IMR-90 (cell line): Measurements from ENCODE around the gene CASZ1. TPM values are rescaled to one million over a fixed set of nuclear protein-coding genes. Genes with fewer than 3 reads are reported as not detected.

Experiments used
- ATAC-seq: fragments of 200-7000 bp; cut with Tn5 transposase; 2 replicates; pipeline ENCODE4 v1.9.1; 2020; ENCODE audit warnings: low read depth, mild to moderate bottlenecking, moderate library complexity
- BruUV-seq: library from RNA; stranded (reverse); fragments of 400-500 nt; replicated peaks from 2 replicates; lab custom pipeline; 2021; lab: Mats Ljungman, UMichigan
- CTCF ChIA-PET: fragments of 300-600 bp; formaldehyde crosslinking; extraction: SDS; loops from one replicate; lab custom pipeline; 2021; ENCODE audit warnings: antibody characterized with exemption; lab: Yijun Ruan, JAX
- POLR2A ChIA-PET: fragments of 300-600 bp; sonication (Branson Sonifier 250); formaldehyde crosslinking; loops from one replicate; lab custom pipeline; 2022; ENCODE audit warnings: antibody characterized with exemption; ENCODE audit not compliant: unreplicated experiment; lab: Charles Lee
- DNase-seq: peaks from one replicate; pipeline ENCODE4 v3.0.0; 2013
- H2AFZ ChIP-seq: replicated peaks from 2 replicates; pipeline ENCODE3; 2013; ENCODE audit warnings: low read length, mild to moderate bottlenecking; ENCODE audit not compliant: poor library complexity
- H2AK5ac ChIP-seq: 2 replicates; pipeline ENCODE4 v1.6.1; 2013; ENCODE audit warnings: low read depth, low read length, inconsistent platforms
- H2AK9ac ChIP-seq: replicated peaks from 2 replicates; pipeline ENCODE3; 2013; ENCODE audit warnings: mild to moderate bottlenecking, low read depth, low read length, moderate library complexity; ENCODE audit not compliant: poor library complexity
- H2BK120ac ChIP-seq: 2 replicates; pipeline ENCODE4 v1.6.1; 2013; ENCODE audit warnings: low read depth, low read length, inconsistent platforms
- H2BK15ac ChIP-seq: 3 replicates; pipeline ENCODE4 v1.6.1; 2013; ENCODE audit warnings: low read depth, low read length, inconsistent platforms
- H2BK20ac ChIP-seq: 2 replicates; pipeline ENCODE4 v1.6.1; 2013; ENCODE audit warnings: low read depth, mild to moderate bottlenecking, inconsistent platforms, low read length, moderate library complexity
- H2BK5ac ChIP-seq: 2 replicates; pipeline ENCODE4 v1.6.1; 2013; ENCODE audit warnings: mild to moderate bottlenecking, low read depth, low read length, inconsistent platforms; ENCODE audit not compliant: poor library complexity, severe bottlenecking
- H3K14ac ChIP-seq: replicated peaks from 2 replicates; pipeline ENCODE4 v1.6.1; 2013; ENCODE audit warnings: low read depth, low read length, inconsistent platforms
- H3K18ac ChIP-seq: 2 replicates; pipeline ENCODE4 v1.6.1; 2013; ENCODE audit warnings: low read depth, low read length, control low read depth
- H3K23ac ChIP-seq: 2 replicates; pipeline ENCODE4 v1.6.1; 2013; ENCODE audit warnings: low read depth, low read length, inconsistent platforms
- H3K27ac ChIP-seq: 2 replicates; pipeline ENCODE4 v1.5.1; 2013; ENCODE audit warnings: mild to moderate bottlenecking, control low read depth, low read length; ENCODE audit not compliant: insufficient read depth
- H3K27me3 ChIP-seq: 2 replicates; pipeline ENCODE4 v1.6.1; 2013; ENCODE audit warnings: low read length; ENCODE audit not compliant: control insufficient read depth, insufficient read depth
- H3K36me3 ChIP-seq: 2 replicates; pipeline ENCODE4 v1.6.1; 2013; ENCODE audit warnings: low read length, mixed read lengths; ENCODE audit not compliant: control insufficient read depth, insufficient read depth
- H3K4ac ChIP-seq: 2 replicates; pipeline ENCODE4 v1.6.1; 2013; ENCODE audit warnings: low read depth, low read length, inconsistent platforms
- H3K4me1 ChIP-seq: 2 replicates; pipeline ENCODE4 v1.6.1; 2013; ENCODE audit warnings: low read length, mixed read lengths; ENCODE audit not compliant: control insufficient read depth, insufficient read depth
- H3K4me2 ChIP-seq: 2 replicates; pipeline ENCODE4 v1.6.1; 2013; ENCODE audit warnings: low read depth, mild to moderate bottlenecking, control low read depth, low read length, moderate library complexity
- H3K4me3 ChIP-seq: 2 replicates; pipeline ENCODE4 v1.5.1; 2013; ENCODE audit warnings: low read depth, mild to moderate bottlenecking, control low read depth, low read length, moderate library complexity; ENCODE audit not compliant: insufficient read depth
- H3K56ac ChIP-seq: 2 replicates; pipeline ENCODE4 v1.6.1; 2013; ENCODE audit warnings: low read length, inconsistent platforms; ENCODE audit not compliant: insufficient read depth; ENCODE audit errors: extremely low read depth
- H3K79me1 ChIP-seq, 2 experiments: 2 replicates each; pipeline ENCODE4 v1.6.1; 2013; ENCODE audit warnings: low read length in 2 of 2, inconsistent platforms in 1 of 2, low read depth in 1 of 2
- H3K9ac ChIP-seq: 2 replicates; pipeline ENCODE4 v1.6.1; 2013; ENCODE audit warnings: low read depth, low read length, control low read depth
- H3K9me1 ChIP-seq: 2 replicates; pipeline ENCODE4 v1.6.1; 2013; ENCODE audit warnings: low read length, inconsistent platforms; ENCODE audit not compliant: insufficient read depth
- H3K9me3 ChIP-seq: 2 replicates; pipeline ENCODE4 v1.6.1; 2013; ENCODE audit warnings: low read length; ENCODE audit not compliant: control insufficient read depth, insufficient read depth
- H4K20me1 ChIP-seq: 2 replicates; pipeline ENCODE4 v1.6.1; 2013; ENCODE audit warnings: low read length, inconsistent platforms; ENCODE audit not compliant: insufficient read depth
- H4K5ac ChIP-seq: 2 replicates; pipeline ENCODE4 v1.6.1; 2013; ENCODE audit warnings: mild to moderate bottlenecking, low read depth, low read length, control low read depth
- H4K8ac ChIP-seq, 2 experiments: 2 replicates each; pipeline ENCODE4 v1.6.1; 2013; ENCODE audit warnings: low read depth in 2 of 2, low read length in 2 of 2, control low read depth in 1 of 2, inconsistent platforms in 1 of 2
- H4K91ac ChIP-seq: 2 replicates; pipeline ENCODE4 v1.6.1; 2013; ENCODE audit warnings: low read depth, low read length, inconsistent platforms; ENCODE audit not compliant: insufficient read depth
- CEBPB ChIP-seq: IDR thresholded peaks from 2 replicates; pipeline ENCODE4 v1.6.1; 2012; ENCODE audit warnings: low read depth, low read length, improper control_type of control experiment
- CHD1 ChIP-seq: IDR thresholded peaks from 2 replicates; pipeline ENCODE4 v1.6.1; 2012; ENCODE audit warnings: low read depth, low read length, improper control_type of control experiment
- CTCF ChIP-seq: conservative IDR thresholded peaks from 2 replicates; pipeline ENCODE4 v1.5.1; 2012; ENCODE audit warnings: mild to moderate bottlenecking, low read depth, low read length, improper control_type of control experiment
- ELK1 ChIP-seq: fragments of 150-350 bp; IDR thresholded peaks from 2 replicates; pipeline ENCODE4 v1.6.1; 2016; ENCODE audit warnings: low read depth, mild to moderate bottlenecking, low read length, moderate library complexity, borderline replicate concordance
- MAFK ChIP-seq: IDR thresholded peaks from 2 replicates; pipeline ENCODE4 v1.6.1; 2012; ENCODE audit warnings: low read depth, low read length, improper control_type of control experiment
- MAZ ChIP-seq: IDR thresholded peaks from 2 replicates; pipeline ENCODE4 v1.6.1; 2012; ENCODE audit warnings: low read depth, mild to moderate bottlenecking, low read length, improper control_type of control experiment, moderate library complexity, borderline replicate concordance
- MXI1 ChIP-seq: IDR thresholded peaks from 2 replicates; pipeline ENCODE4 v1.6.1; 2012; ENCODE audit warnings: low read depth, mild to moderate bottlenecking, low read length, moderate library complexity, borderline replicate concordance
- NFE2L2 ChIP-seq: fragments of 150-350 bp; IDR thresholded peaks from 2 replicates; pipeline ENCODE4 v1.6.1; 2016; ENCODE audit warnings: low read depth, mild to moderate bottlenecking, low read length
- POLR2A ChIP-seq: IDR thresholded peaks from 2 replicates; pipeline ENCODE4 v1.6.1; 2012; ENCODE audit warnings: mild to moderate bottlenecking, low read depth, low read length
- RAD21 ChIP-seq: IDR thresholded peaks from 2 replicates; pipeline ENCODE4 v1.6.1; 2012; ENCODE audit warnings: low read length, improper control_type of control experiment
- RCOR1 ChIP-seq: IDR thresholded peaks from 2 replicates; pipeline ENCODE4 v1.6.1; 2012; ENCODE audit warnings: mild to moderate bottlenecking, low read length, improper control_type of control experiment; ENCODE audit not compliant: insufficient replicate concordance
- RFX5 ChIP-seq: IDR thresholded peaks from 2 replicates; pipeline ENCODE4 v1.8.0; 2012; ENCODE audit warnings: low read depth, mild to moderate bottlenecking, low read length, moderate library complexity
- SMC3 ChIP-seq: fragments of 150-350 bp; IDR thresholded peaks from 2 replicates; pipeline ENCODE4 v1.6.1; 2016; ENCODE audit warnings: low read depth, mild to moderate bottlenecking, antibody characterized with exemption, low read length, moderate library complexity
- WGBS, 2 experiments: methylation state at CpG; one replicate each; pipeline versions ENCODE4 v1.1.5 to v1.1.7; 2013; ENCODE audit warnings: missing lambda C conversion rate in 2 of 2; ENCODE audit not compliant: insufficient read length in 1 of 2; ENCODE audit errors: extremely low coverage in 2 of 2; 5-methylcytosine and 5-hydroxymethylcytosine counted together
- dilution Hi-C: fragments of 300-500 bp; cut with HindIII; formaldehyde crosslinking; loops from one replicate; pipeline ENCODE4 v1.14.3; 2018; ENCODE audit warnings: low sequenced_read_pairs; ENCODE audit not compliant: unreplicated experiment
- in situ Hi-C: fragments of 300-500 bp; cut with MboI; formaldehyde crosslinking; loops from 3 replicates; pipeline ENCODE4 v1.14.3; 2019; ENCODE audit warnings: low sequenced_read_pairs, inconsistent platforms, mixed read lengths
- intact Hi-C: fragments of 100-400 bp; cut with micrococcal nuclease; formaldehyde crosslinking; loops from 2 replicates; pipeline ENCODE4 v1.10.0; 2022
- polyA plus RNA-seq, 3 experiments: library from polyadenylated mRNA; depleted of rRNA; stranded (reverse); fragments of >200 nt; gene quantifications; 2 replicates each; pipeline ENCODE4 v1.2.3, GENCODE V29; 2012; ENCODE audit warnings: low replicate concordance in 1 of 3
- total RNA-seq: library from RNA; depleted of rRNA; stranded (reverse); fragments of >200 nt; gene quantifications from 2 replicates; pipeline ENCODE4 v1.2.3, GENCODE V29; 2012
- TF ChIP-seq, protein P1 (sequence below): fragments of 150-350 bp; IDR thresholded peaks from 2 replicates; pipeline ENCODE4 v1.6.1; 2017; ENCODE audit warnings: mild to moderate bottlenecking, antibody characterized with exemption, low read length, low read depth

CASZ1 gene
- total and polyA plus RNA-seq, 2 of the 4 experiments (the other 2 are of a cell fraction) = 0.18 to 0.24 TPM

- Histone ChIP-seq H2BK5ac (no peak overlapping the region), H3K27me3 (no peaks in the 10 kb centered on the region; the same call in 1 of the 2 replicates), H3K79me1 (no peaks in the 10 kb centered on the region), H3K9ac (peak overlapping the region; percentile 2; the same call in 1 of the 2 replicates), H3K4ac (peak overlapping the region; percentile 22; the same call in 1 of the 2 replicates), H3K4me1 (peaks cover 9% of the 10 kb centered on the region), H3K9me3 (no peaks in the 10 kb centered on the region), H3K18ac (peak overlapping the region; percentile 50; the same call in 1 of the 2 replicates), H3K14ac (no peak overlapping the region), H2BK20ac (no peak overlapping the region), H2AFZ (peak overlapping the region; percentile 43), H4K5ac (peak overlapping the region; percentile 37; the same call in 1 of the 2 replicates), H3K23ac (no peak overlapping the region), H2AK5ac (peak overlapping the region; percentile 62; the same call in 1 of the 2 replicates), H3K27ac (peak overlapping the region; percentile 34; the same call in 1 of the 2 replicates), H3K9me1 (peaks cover 2% of the 10 kb centered on the region; the same call in 1 of the 2 replicates), H4K91ac (peak overlapping the region; percentile 41), H3K4me2 (no peak overlapping the region), H4K8ac (peak overlapping the region; percentile 46 to 73; a peak in 2 of 4 replicates), H3K4me3 (no peak overlapping the region), H4K20me1 (no peaks in the 10 kb centered on the region), H3K36me3 (peaks cover 6% of the 10 kb centered on the region; the same call in 1 of the 2 replicates), H2BK15ac (0 out of 3 replicates have a peak overlapping the region, but pooled peaks have one; percentile 43), H3K56ac (0 out of 2 replicates have a peak overlapping the region, but pooled peaks have one; percentile 11), H2BK120ac (peak overlapping the region; percentile 33; the same call in 1 of the 2 replicates), H2AK9ac (no peak overlapping the region)
- POLR2A ChIA-PET = no interaction called here
- DNase-seq (no peak), ATAC-seq (no peak)
- in situ Hi-C loops (no loop called here), intact Hi-C loops (no loop called here), dilution Hi-C loops (no loop called here)
- CTCF ChIA-PET = no interaction called here
- BruUV-seq = no TSS peak
- 51% methylated on average over 6 of the region's 14 CpGs; no CpG with 5 or more reads in 1 of the 2 experiments for WGBS, 2 experiments
- TF ChIP-seq RAD21 (no peak), CHD1 (no peak), CEBPB (no peak), RFX5 (no peak), MAFK (no peak), RCOR1 (no peak), SMC3 (no peak), CTCF (no peak), POLR2A (no peak), MAZ (no peak), MXI1 (no peak), NFE2L2 (no peak), ELK1 (no peak)
- TF ChIP-seq, protein P1, sequence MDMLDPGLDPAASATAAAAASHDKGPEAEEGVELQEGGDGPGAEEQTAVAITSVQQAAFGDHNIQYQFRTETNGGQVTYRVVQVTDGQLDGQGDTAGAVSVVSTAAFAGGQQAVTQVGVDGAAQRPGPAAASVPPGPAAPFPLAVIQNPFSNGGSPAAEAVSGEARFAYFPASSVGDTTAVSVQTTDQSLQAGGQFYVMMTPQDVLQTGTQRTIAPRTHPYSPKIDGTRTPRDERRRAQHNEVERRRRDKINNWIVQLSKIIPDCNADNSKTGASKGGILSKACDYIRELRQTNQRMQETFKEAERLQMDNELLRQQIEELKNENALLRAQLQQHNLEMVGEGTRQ = no peak
These were observed 164.4 kb downstream of the CASZ1 start for GRCh38 chr1:10631811-10632593.
